GM21367 (cell line): Measurements from ENCODE around the gene SEC11A.
A peak's percentile ranks its signal among the peaks of the same experiment; 100 is the strongest.
"Not testable (repeated sequence)": the region's sequence is repeated elsewhere in the genome, so short reads cannot be mapped to it uniquely, and the experiment has no call there.

Source experiments
- ATAC-seq: cut with Tn5 transposase; IDR thresholded peaks from one replicate; pipeline ENCODE4 v1.9.1; 2021; ENCODE audit not compliant: unreplicated experiment

Gene SEC11A

DNA sequence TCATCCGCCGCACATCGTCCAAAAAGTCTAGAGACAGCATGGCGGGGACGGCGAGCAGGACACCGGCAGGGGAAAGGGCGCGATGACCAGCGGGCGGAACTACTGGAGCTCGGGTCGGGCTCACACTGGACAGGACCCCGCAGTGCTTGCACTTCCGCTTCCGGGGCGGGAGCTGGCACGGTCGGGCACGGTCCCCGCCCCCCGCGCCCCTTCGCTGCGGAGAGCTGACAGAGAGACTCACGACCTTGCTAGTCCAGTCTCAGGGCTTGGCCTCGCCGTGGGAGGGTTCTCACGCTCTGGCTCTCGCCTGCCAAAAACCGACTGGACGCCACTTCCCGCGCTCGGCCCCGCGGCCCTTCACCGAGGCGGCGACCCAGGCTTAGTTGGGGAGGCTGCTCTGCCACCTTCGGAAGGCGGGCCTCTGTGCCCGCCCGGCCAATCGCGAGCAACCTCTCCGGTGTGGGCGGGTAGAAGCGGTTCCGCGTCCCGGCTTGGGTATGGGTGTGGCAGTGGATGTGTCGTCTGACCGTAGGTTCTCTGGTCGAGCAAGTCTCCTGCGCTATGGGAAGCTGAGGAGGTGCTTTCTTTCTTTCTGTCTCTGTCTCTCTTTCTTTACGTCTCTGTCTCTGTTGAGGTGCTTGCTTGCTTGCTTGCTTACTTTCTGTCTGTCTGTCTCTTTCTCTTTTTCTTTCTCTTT lies at the start of gene SEC11A:
TSS of gene SEC11A (minus strand) at position 104 of the 697 bp plus-strand sequence. CDS start at position 40, 64 bp downstream.
- peak; percentile 96 for ATAC-seq

DNA sequence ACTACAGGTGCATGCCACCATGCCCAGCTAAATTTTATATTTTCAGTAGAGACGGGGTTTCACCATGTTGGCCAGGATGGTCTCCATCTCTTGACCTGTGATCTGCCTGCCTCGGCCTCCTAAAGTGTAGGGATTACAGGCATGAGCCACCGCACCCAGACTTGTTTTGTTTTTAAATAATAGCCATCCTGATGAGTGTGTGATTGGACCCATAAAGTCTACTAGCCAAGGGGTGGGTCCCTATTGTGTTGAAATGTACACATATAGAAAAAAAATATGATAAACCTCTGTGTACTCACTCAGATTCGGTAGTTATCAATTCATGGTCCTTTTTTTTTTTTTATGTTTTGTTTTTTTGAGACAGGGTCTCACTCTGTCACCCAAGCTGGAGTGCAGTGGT lies 49.7 kb upstream of the SEC11A start:
- ATAC-seq = no peak

DNA sequence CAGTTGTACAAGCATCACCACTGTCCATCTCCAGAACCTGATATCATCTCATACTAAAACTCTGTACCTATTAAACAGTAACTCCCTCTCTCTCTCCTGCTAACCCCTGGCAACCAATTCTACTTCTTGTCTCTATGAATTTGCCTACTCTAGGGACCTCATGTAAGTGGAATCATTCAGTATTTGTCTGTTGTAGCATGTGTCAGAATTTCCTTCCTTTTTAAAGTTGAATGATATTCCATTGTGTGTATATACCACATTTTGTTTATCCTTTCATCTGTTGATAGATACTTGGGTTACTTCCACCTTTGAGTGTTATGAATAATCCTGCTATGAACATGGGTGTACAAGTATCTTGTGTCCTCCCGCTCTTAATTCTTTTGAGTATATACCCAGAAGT lies 49.0 kb upstream of the SEC11A start:
- no peak for ATAC-seq

DNA sequence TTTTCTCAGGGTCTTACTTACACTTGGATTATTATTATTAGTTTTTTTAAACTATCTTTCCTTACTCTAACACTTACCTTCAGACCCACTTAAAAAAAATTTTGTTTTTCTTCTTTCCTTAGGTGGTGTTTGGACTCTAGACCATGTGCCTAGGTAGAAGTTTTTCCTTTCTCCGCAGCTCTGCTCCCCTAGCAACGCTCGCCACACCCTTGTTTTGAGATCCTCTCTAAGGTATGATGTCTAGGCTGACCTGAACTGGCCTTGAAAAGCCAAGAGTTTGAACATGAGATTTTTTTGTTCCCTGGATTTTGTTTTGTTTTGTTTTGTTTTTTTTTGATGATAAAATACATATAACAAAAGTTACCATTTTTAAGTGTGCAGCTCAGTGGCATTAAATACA lies 48.6 kb upstream of the SEC11A start:
- ATAC-seq = no peak

DNA sequence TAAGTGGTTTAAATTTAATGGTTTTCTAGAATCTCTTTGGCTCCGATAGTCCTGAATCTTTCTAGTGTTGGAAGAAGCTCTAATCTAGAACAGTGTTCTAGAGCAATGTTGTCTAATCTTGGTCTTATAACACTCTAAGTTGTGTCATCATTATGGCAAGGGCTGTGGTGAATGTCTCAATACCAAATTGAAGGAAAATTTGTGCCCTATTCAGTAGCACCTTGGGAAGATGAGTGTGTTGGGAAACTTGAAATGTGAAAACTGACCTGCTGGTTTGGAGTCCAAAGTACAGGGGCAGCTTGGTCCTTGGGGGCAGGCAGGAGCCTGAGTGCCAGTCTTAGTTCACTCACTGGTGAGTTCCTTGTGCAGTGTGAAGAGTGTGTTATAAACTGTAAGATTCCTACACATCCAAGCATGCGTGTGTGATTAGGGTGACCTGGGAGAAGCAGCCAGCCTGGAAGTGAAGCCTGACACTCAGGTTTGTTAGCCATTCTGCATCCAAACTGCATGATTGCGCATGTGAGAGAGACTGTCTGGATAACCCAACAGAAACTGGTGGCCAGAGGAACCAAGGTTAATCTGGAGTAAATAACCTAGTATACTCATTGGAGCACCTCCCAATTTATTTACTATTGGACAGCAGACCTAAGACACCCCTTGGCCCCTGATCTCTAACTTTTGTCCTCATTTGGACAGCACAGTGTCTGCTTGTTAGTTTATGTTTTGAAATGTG lies 47.1 kb upstream of the SEC11A start:
- no peak for ATAC-seq

DNA sequence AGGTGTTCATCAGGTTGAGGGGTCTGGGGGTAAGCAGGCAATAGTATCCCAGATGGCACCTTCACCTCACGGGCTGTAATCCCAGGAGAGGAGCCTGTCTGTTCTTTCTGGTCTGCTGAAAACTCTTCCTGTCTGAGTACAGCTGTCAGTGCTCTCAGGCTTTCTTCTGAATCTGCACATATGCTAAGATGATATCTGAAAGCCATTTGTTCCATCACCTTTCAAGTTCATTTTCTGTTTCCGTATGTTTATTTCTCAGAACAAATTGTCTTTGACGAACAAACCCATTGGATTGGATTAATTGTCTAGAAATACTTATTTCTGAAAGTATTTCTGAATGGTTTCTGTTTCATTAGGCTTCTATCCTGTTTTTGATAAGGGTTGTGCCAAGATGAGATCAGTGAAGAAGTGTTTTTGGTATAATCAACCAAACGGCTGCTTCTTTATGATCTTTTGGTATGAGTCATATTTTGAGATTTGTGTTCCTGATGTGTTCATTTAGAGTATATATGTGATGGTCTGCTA lies 45.7 kb upstream of the SEC11A start:
- peak; percentile 66 for ATAC-seq

DNA sequence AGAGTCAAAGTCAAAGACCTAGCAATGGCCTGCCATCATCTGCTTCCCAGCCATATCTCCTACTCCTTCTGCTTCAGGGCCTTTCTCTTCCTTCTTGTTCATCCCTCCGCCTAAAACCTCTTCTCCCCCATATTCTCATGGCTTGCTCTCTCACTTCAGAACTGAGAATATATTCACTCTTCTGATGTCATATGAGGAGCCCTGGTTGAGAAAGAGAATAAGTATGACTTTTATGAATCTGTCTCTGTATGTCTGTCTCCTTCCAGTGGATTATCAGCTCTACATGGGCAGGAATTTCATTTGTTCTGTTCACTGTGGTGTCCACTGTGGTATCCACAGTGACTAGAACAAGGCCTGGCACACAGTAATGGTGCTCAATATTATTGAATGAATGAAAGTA lies 44.3 kb upstream of the SEC11A start:
- no peak for ATAC-seq

DNA sequence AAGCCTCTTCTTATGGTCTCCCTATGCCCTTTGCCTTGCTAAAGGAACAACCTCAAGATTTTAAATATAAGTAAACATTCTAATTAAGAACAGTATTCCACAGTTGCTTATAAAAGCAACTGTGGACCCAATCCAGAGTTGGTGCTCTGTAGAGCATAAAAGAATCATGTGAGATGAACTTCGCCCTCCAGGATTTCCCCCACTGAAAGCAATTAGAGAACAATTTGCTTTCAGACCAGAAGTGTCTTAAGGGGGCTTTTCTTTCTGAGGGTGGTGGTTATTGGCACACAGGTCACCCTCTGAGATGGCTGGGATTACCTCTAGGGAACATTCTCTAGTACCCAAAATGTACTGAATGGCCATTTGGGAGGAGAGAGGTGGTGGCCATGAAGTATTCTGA lies 43.1 kb upstream of the SEC11A start:
- ATAC-seq = no peak

DNA sequence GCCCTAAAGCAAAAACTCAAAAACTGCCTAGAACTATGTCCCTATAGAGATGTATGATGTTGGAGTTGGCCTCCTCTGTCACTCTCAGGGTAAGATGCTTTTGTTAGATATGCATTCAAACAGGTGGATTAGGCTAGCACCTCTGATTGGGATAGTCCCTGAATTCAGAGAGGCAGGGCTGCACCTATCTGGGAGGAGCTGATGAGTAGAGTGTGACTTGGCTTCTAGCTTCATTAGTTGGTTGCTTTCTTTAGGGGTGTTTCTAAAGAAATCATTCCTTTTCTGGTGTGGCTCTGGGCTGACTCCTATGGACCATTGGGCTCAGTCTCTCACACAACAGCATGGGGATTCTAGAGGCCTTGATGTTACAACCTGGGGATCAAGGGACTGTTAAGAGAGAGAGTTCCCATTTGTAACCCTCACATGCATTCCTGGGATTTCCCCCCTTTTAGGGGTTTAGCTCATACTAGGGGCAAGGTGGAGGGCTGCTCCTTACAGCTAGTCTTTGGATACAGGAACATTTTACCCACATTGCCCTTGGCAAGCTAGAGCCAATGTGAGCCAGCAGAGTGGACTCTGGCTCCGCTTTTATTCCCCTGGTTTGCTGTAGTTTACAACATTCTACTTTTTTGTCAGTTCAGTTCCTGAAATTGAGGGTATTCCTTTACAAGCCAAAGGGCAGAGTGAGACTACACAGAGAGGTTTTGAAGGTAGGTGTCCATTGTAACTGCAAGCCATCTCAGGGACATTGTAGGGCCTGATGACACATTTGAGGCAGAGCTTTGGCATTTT lies 40.0 kb upstream of the SEC11A start:
- no peak for ATAC-seq

DNA sequence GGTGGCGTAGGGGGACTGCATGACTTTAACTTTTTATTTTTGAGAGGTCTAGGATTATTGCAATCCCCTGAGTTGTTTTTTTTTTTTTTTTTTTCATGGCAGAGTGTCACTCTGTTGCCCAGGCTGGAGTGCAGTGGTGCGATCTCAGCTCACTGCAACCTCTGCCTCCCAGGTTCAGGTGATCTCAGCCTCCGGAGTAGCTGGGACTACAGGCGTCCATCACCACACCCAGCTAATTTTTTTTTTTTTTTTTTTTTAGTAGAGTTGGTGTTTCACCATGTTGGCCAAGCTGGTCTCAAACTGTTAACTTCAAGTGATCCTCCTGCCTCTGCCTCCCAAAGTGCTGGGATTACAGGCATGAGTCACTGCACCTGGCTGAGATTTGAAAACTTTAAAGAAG lies 39.0 kb upstream of the SEC11A start:
- ATAC-seq = not testable (repeated sequence)

DNA sequence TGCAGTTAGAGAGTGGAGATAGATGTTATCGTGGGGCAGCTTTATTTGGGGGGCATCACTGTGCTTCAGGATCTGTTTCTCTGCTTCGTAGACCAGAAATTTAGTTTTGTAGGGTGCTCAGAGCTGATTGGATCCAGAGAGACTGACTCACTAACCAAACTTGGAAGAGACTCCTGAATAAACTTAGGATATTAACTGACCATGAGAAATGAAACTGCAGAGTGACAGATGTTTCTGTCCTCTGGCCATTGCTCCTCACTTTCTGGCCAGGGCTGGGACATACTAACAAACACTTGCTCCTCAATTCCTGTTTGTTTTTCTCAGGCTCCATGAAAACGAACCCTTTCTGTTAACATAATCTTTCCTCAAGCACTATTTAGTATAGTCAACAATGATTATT lies 36.8 kb upstream of the SEC11A start:
- ATAC-seq = no peak

DNA sequence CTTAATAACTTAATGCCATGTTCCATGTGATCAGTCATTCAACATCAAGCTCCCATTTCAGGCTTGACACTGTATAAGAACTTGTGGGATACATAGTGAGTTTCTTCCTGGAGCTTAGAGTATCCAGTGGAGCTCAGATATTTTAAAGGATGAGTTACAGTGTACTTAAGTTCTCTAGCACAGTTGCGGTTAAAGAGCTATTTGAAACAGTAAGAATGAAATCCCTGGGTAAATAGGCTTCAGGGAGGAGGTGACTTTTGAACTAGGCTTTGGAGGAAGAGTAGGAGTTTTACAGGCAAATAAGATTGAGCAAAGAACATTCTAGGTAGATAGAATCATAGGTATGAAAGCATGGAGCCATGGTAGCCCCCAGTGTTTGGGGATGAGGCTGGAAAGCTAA lies 36.3 kb upstream of the SEC11A start:
- no peak for ATAC-seq

DNA sequence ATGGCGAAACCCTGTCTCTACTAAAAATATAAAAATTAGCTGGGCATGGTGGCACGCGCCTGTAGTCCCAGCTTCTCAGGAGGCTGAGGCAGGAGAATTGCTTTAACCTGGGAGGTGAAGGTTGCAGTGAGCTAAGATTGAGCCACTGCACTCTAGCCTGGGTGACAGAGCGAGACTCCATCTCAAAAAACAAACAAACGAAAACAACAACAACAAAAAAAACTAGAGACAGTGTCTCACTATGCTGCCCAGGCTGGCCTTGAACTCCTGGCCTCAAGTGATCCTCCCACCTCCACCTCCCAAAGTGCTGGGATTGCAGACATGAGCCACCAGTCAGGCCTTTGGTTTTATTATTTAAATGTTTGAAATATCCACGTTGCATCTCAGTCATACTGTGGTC lies 35.8 kb upstream of the SEC11A start:
- ATAC-seq = not testable (repeated sequence)

DNA sequence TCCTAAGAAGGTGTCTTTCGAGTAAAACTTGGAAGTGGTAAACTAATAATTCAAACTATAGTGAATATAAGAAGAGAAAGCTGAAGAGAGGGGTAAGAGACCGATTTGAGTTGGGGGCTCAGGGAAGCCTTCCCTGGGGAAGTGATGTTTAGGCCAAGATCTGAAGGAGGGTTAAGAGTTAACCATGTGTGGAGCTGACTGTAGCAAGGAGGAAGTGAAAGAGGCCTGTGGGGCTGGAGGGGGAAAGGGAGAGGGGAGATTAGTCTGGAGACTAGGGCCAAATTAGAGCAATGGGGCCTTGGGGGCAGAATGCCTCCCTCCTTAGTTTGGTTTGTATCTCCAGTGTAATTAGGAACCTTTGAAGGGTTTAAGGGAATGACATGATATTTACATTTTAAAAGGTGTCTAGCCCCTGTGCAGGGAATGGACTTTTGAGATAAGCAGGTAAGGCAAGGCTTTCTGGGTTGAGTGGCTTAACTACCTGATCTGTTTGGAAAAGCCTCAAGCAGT lies 34.7 kb upstream of the SEC11A start:
- ATAC-seq = peak; percentile 27

DNA sequence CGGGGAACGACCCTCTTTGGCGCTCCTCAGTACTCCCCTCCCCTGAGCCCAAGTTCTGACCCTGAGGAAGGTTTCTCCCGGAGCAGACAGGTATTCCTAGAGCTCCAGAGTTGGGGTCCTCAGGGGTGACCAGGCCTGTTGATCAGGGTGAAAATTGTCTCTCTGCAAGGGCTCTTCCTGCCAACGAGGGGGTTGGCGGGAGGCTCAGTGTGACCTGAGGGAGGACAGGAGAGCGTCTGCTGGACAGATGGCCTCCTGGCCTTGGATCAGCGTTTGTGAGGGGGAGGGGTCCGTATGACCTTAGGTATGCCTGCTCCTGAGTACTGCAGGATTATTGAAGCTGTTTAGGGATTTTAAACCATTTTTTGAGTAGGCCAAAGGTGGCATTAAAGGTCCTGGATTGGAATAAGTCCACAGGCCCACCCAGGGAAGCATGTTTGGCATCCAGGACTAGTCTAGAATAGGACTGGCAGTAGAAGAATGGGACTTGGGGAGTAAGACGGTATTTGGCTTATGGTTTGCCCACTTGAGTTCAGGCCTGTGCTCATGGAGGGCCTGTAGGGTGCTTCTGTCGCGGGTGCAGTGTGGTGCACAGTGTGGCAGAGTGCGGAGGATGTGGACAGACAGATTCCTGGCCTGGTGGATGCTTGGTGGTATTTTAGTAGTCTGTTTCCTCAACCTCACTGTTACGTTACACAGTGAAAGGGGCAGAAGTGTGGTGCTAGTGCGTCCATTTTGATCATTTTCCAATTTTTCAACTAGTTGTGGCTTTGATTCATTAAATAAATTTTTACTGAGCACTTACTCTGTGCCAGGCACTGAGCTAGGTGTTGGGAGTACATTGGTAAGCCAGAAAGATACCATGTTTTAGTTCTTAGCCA lies 33.4 kb upstream of the SEC11A start:
- no peak for ATAC-seq

DNA sequence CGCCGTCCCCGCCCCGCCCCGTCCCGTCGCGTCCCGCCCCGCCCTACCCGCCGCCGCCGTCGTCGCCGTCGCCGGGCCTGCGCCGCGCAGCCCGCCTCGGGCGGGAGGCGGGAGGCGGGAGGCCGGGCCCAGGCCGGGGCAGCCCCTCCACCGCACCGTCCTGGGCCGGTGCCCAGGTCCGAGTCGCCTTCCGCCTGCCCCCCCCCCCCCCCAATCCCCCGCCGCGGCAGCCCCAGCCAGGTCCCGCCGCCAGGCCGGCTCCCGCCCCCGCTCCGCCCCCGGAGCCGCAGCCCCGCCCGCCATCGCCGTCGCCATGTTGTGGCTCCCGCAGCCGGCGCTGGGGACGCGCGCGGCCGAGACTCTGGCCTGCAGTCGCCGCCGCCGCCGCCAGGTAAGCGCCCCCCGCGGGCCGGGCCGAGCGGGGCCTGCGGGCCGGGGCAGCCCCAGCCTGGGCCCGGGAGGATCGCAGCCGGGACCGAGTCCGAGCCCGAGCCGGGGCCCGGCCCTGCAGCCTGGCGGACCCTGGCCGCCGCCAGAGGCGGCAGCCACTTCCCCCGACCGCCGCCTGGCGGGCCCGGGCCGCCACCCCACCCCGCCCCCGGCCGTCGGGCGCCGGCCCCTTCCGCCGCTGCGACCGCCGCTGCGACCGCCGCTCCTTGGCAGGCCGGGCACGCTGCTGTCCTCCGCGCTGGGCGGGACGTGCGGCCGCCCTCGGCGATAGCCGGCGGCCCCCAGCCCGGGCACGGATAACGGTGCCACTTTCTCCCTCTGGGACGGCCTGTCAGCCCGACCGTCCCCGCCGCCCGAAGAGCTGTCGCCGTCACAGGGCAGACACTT lies 32.6 kb upstream of the SEC11A start, which contains the start of gene ZNF592:
TSS of gene ZNF592 (plus strand) at position 319 of the 837 bp plus-strand sequence. CDS start 34,084 bp downstream, outside the sequence.
- peak; percentile 50 for ATAC-seq

DNA sequence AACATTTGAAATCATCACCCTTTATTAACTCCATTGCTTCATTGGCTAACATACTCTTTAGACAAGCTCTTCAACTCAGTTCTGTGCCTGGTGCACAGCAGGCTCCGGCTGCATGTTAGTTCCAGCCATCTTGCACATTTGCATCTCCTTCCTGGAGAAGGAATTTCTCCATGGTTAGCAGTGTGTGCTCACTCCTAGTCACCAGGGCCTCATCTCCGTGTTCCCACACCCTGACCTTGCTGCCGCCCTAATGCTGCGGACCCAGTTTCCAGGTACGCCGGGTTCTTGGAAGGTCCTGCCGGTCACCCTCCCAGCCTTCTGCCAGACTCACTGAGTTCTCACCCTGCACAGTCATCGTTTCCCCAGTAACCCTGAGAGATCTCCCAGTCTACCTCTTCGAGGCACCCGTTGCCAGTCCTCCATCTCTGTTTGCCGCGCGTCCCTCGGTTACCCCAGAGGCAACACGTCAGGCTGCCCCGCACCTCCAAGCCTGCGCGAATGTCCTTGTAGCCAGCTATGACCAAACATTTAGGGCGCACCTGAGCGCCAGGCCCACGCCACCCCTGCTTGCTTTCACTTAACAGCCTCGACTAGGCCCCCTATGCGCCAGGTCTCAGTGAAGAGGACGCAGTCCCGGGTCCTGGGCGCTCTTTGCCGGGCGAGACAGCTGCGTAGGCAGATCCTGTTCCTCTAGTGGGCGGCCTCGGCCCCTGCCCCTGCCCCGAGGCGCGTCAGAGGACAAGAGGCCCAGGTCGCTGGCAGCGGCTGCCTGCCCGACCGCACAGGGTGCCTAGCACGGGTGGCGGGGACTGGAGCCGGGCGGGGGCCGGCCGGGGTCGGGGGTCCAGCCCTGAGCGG lies 31.7 kb upstream of the SEC11A start:
- ATAC-seq = peak; percentile 32

DNA sequence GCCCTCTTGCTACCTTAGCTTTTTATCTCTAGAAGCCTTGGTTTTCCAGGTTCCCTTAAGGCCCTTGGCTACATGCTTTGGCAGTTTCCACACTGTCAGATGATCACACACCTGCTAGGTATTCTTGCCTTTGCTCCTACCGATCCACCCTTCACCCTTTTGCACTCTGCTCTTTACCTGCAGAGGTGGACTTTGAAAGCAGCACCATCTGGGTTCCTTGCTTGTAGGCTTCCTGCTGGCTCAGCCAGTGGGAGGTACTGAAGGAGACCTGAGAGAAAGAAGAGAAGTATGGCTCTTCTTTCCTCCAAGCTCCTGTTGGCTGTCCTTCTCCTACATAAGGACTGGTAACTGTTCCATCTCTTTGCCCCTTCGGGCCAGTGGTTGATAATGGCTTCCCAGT lies 25.2 kb upstream of the SEC11A start:
- no peak for ATAC-seq
